Kidney (tissue), 14 donors: ENCODE results near the gene CLIP4. TPM values are rescaled to one million over a fixed set of nuclear protein-coding genes. Genes with fewer than 3 reads are reported as not detected.
"Not testable (repeated sequence)": the region's sequence is repeated elsewhere in the genome, so short reads cannot be mapped to it uniquely, and the experiment has no call there.

Source experiments
- DNase-seq, 5 donors: peaks; one replicate each; pipeline ENCODE4 v3.0.0-alpha.2; 2013 to 2020
- FAIRE-seq: peaks from 2 replicates; lab custom pipeline; 2012; peaks lifted over from hg19 to GRCh38; lab: Jason Lieb, UNC
- H3K27ac ChIP-seq, 2 donors: one replicate each; pipeline ENCODE4 v1.7.0; 2013; ENCODE audit warnings: low read depth in 2 of 2, low read length in 2 of 2, inconsistent platforms in 1 of 2
- H3K27me3 ChIP-seq: one replicate; pipeline ENCODE4 v1.7.1; 2013; ENCODE audit warnings: low read length, inconsistent platforms; ENCODE audit not compliant: control insufficient read depth, insufficient read depth
- H3K36me3 ChIP-seq, 3 donors: one replicate each; pipeline versions ENCODE4 v1.7.0 to v1.7.1; 2013; ENCODE audit warnings: low read length in 3 of 3, control low read depth in 1 of 3, inconsistent platforms in 1 of 3; ENCODE audit not compliant: insufficient read depth in 3 of 3, control insufficient read depth in 2 of 3
- H3K4me1 ChIP-seq, 3 donors: one replicate each; pipeline versions ENCODE4 v1.7.0 to v1.7.1; 2013; ENCODE audit warnings: low read length in 3 of 3, inconsistent platforms in 1 of 3, low read depth in 1 of 3; ENCODE audit not compliant: control insufficient read depth in 2 of 3, insufficient read depth in 2 of 3
- H3K4me3 ChIP-seq, 3 donors: one replicate each; pipeline versions ENCODE4 v1.7.0 to v1.8.1; 2013; ENCODE audit warnings: low read length in 3 of 3, control low read depth in 1 of 3, inconsistent platforms in 1 of 3
- H3K9ac ChIP-seq, 3 donors: one replicate each; pipeline versions ENCODE4 v1.7.0 to v1.7.1; 2013; ENCODE audit warnings: low read length in 3 of 3, control low read depth in 1 of 3, inconsistent platforms in 1 of 3
- H3K9me3 ChIP-seq, 3 donors: one replicate each; pipeline versions ENCODE4 v1.7.0 to v1.7.1; 2013; ENCODE audit warnings: low read length in 3 of 3, control low read depth in 1 of 3, inconsistent platforms in 1 of 3; ENCODE audit not compliant: control insufficient read depth in 2 of 3, insufficient read depth in 1 of 3
- intact Hi-C: fragments of 100-400 bp; cut with DNase I; formaldehyde crosslinking; loops from one replicate; pipeline ENCODE4 v1.11.1; 2022
- polyA plus RNA-seq: library from polyadenylated mRNA; stranded (reverse); fragments of 350-450 nt; fragmentation: Illumina TruSeq; extraction: RNeasy Lipid Tissue Mini Kit (QIAGEN cat#74804); gene quantifications from one replicate; pipeline ENCODE4 v1.2.3, GENCODE V29; 2014; ENCODE audit warnings: low read depth, low replicate concordance; ENCODE audit not compliant: insufficient read depth
- total RNA-seq: library from RNA; stranded (reverse); fragmentation: NEBNext Ultra II Directional; extraction: Animal tissue kit (Norgen Biotek cat#: 25700); gene quantifications from one replicate; pipeline ENCODE4 v1.2.1, GENCODE V29; 2021
- TF ChIP-seq, protein P1 (sequence below): IDR thresholded peaks from 3 replicates; pipeline ENCODE4 v1.5.1; 2012; ENCODE audit warnings: mild to moderate bottlenecking, moderate library complexity, borderline replicate concordance; ENCODE audit not compliant: insufficient read depth; ENCODE audit errors: extremely low read depth
- donor health status: control.
- donor health status: control.
- donor health status: control.
- donor health status: control.
- donor health status: control.
- donor health status: DM: yes; HTN: yes; CAD: no.
- donor health status: Normal renal cell carcinoma (clear cell type).

CLIP4 gene
- total and polyA plus RNA-seq, 2 donors from 2014 or later = 7.8 to 18.1 TPM

DNA sequence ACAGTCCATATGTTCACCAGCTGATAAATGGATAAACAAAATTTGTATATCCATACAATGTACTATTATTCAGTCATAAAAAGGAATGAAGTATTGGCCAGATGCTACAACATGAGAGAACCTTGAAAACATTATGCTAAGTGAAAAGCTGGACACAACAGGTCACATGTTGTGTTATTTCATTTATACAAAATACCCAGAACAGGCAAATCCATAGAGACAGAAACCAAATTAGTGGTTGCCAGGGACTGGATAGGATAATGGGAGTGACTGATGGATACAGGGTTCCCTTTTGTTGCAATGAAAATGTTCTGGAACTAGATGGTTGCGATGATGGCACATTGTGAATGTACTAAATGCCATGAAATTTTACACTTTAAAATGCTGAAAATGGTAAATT lies 30.7 kb upstream of the CLIP4 start:
- no peak overlapping the region for H3K9ac ChIP-seq
- H3K9me3 ChIP-seq = peaks cover 0 to 12% (median 0%) of the 10 kb centered on the region in 3 donors
- no peaks in the 10 kb centered on the region for H3K4me1 ChIP-seq
- FAIRE-seq (no peak), DNase-seq (no peak)
- H3K27me3 ChIP-seq = no peaks in the 10 kb centered on the region
- intact Hi-C loops = no loop called here
- no peak overlapping the region for H3K27ac ChIP-seq
- TF ChIP-seq, protein P1, sequence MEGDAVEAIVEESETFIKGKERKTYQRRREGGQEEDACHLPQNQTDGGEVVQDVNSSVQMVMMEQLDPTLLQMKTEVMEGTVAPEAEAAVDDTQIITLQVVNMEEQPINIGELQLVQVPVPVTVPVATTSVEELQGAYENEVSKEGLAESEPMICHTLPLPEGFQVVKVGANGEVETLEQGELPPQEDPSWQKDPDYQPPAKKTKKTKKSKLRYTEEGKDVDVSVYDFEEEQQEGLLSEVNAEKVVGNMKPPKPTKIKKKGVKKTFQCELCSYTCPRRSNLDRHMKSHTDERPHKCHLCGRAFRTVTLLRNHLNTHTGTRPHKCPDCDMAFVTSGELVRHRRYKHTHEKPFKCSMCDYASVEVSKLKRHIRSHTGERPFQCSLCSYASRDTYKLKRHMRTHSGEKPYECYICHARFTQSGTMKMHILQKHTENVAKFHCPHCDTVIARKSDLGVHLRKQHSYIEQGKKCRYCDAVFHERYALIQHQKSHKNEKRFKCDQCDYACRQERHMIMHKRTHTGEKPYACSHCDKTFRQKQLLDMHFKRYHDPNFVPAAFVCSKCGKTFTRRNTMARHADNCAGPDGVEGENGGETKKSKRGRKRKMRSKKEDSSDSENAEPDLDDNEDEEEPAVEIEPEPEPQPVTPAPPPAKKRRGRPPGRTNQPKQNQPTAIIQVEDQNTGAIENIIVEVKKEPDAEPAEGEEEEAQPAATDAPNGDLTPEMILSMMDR = no peak
- no peaks in the 10 kb centered on the region for H3K36me3 ChIP-seq
- H3K4me3 ChIP-seq = no peak overlapping the region

- H3K9me3 ChIP-seq, intact Hi-C loops, H3K27ac ChIP-seq, FAIRE-seq, H3K27me3 ChIP-seq, H3K4me1 ChIP-seq, H3K36me3 ChIP-seq, DNase-seq, H3K4me3 ChIP-seq, H3K9ac ChIP-seq: not testable (repeated sequence)
These were observed 24.9 kb upstream of the CLIP4 start for GRCh38 chr2:29090311-29090710.

DNA sequence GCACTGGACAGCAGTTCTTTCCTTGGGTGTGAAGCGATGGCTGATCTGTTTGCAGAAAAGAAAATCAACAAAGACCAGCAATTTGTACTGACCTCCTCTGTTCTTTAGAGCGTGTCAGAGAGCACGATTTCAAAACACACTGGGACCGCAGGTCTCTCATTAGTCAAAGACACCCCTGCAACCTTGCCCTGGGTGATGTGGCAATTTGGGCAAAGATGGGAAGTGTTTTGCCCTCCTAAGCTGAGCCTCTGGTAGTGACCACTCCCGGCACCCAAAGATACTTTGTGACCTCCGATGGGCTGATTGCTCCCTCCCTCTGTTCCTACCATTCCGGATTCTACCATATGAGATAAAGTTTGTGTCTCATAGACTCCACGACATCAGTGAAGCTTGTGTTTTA lies 18.2 kb upstream of the CLIP4 start:
- no peak for DNase-seq
- FAIRE-seq = no peak
- Histone ChIP-seq H3K9ac (no peak overlapping the region), H3K4me1 (no peaks in the 10 kb centered on the region), H3K27me3 (no peaks in the 10 kb centered on the region), H3K27ac (no peak overlapping the region), H3K4me3 (no peak overlapping the region), H3K9me3 (no peaks in the 10 kb centered on the region), H3K36me3 (no peaks in the 10 kb centered on the region)
- intact Hi-C loops = no loop called here
- TF ChIP-seq, protein P1 = no peak

GRCh38 chr2:29097569-29097968 lies 17.6 kb upstream of the CLIP4 start:
- no peak overlapping the region for H3K27ac ChIP-seq
- no peak overlapping the region for H3K9ac ChIP-seq
- no peak for FAIRE-seq
- TF ChIP-seq, protein P1 = no peak
- intact Hi-C loops = no loop called here
- no peaks in the 10 kb centered on the region for H3K9me3 ChIP-seq
- no peaks in the 10 kb centered on the region for H3K36me3 ChIP-seq
- no peaks in the 10 kb centered on the region for H3K27me3 ChIP-seq
- no peak overlapping the region for H3K4me3 ChIP-seq
- DNase-seq = no peak
- no peaks in the 10 kb centered on the region for H3K4me1 ChIP-seq
